ENCODE results near the gene ARHGAP15. TPM values are rescaled to one million over a fixed set of nuclear protein-coding genes. Genes with fewer than 3 reads are reported as not detected.
"Not testable (repeated sequence)": the region's sequence is repeated elsewhere in the genome, so short reads cannot be mapped to it uniquely, and the experiment has no call there.

Gene ARHGAP15
- total and polyA plus RNA-seq, 3 experiments from 2014 or later: 41.3 to 328 (median 41.4) TPM

- H3K4me1 ChIP-seq (ENCODE audit: insufficient read depth, low read length); CTCF ChIA-PET; H3K36me3 ChIP-seq (ENCODE audit: insufficient read depth, low read length); H3K9me3 ChIP-seq (ENCODE audit: low read length); H3K27ac Mint-ChIP-seq; H3K27me3 Mint-ChIP-seq; H3K4me3 ChIP-seq (ENCODE audit: low read length); H3K9me3 Mint-ChIP-seq; H3K27ac ChIP-seq (ENCODE audit: low read depth, low read length); H3K4me3 Mint-ChIP-seq; H3K27me3 ChIP-seq (ENCODE audit: insufficient read depth, low read length, poor library complexity, severe bottlenecking); POLR2A ChIA-PET; DNase-seq; H3K36me3 Mint-ChIP-seq: not testable (repeated sequence)
- peaks cover 10 to 22% (median 15%) of the 10 kb centered on the region in 3 donors for H3K4me1 Mint-ChIP-seq
These were observed 39.7 kb upstream of the ARHGAP15 start for GRCh38 chr2:143089520-143089919.

- Histone ChIP-seq H3K36me3 (ENCODE audit: insufficient read depth, low read length) (no peaks in the 10 kb centered on the region), H3K4me3 (ENCODE audit: low read length) (no peak overlapping the region), H3K27me3 (ENCODE audit: insufficient read depth, low read length, poor library complexity, severe bottlenecking) (no peaks in the 10 kb centered on the region), H3K27ac (ENCODE audit: low read depth, low read length) (no peak overlapping the region), H3K9me3 (ENCODE audit: low read length) (no peaks in the 10 kb centered on the region), H3K4me1 (ENCODE audit: insufficient read depth, low read length) (peaks cover 15% of the 10 kb centered on the region)
- Mint-ChIP-seq H3K27ac (peak overlapping the region in 7 of 8 donors; percentile 48 to 84 (median 74)), H3K36me3 (no peaks in the 10 kb centered on the region), H3K27me3 (no peaks in the 10 kb centered on the region), H3K9me3 (no peaks in the 10 kb centered on the region), H3K4me1 (peaks cover 10 to 28% (median 16%) of the 10 kb centered on the region in 3 donors), H3K4me3 (peak overlapping the region in 5 of 7 donors; percentile 4 to 51 (median 36))
- ChIA-PET CTCF (interaction anchor here (0.8 to 5.3 kb wide), 21 partner anchors 10 to 168 kb away, joined by 3 to 70 read pairs (median 5); no protein-coding TSS in a partner anchor), POLR2A (interaction anchor here (0.7 to 1.6 kb wide), 4 partner anchors 10 to 151 kb away, joined by 3 to 5 read pairs (median 3); no protein-coding TSS in a partner anchor)
- DNase-seq: peak; percentile 41 to 75 (median 58)
These were observed 18.3 kb upstream of the ARHGAP15 start for GRCh38 chr2:143110758-143111428.

DNA sequence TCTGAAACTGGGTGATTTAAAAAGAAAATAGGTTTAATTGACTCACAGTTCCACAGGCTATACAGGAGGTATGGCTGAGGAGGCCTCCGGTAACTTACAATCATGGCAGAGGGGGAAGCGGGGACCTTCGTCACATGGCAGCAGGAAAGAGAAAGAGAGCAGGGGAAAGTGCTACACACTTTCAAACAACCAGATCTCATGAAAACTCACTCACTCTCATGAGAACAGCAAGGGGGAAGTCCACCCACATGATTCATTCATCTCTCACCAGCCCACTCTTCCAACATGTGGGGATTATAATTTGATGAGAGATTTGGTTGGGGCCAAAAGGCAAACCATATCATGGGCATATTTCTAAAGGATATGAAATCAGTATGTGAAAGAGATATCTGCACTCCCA is 12.0 kb upstream of the ARHGAP15 start:
- Histone ChIP-seq H3K27ac (ENCODE audit: low read depth, low read length) (no peak overlapping the region), H3K27me3 (ENCODE audit: insufficient read depth, low read length, poor library complexity, severe bottlenecking) (no peaks in the 10 kb centered on the region), H3K36me3 (ENCODE audit: insufficient read depth, low read length) (no peaks in the 10 kb centered on the region), H3K9me3 (ENCODE audit: low read length) (no peaks in the 10 kb centered on the region), H3K4me1 (ENCODE audit: insufficient read depth, low read length) (peaks cover 26% of the 10 kb centered on the region), H3K4me3 (ENCODE audit: low read length) (no peak overlapping the region)
- Mint-ChIP-seq H3K4me3 (no peak overlapping the region), H3K27me3 (peaks cover 0 to 7% of the 10 kb centered on the region in 2 donors), H3K9me3 (no peaks in the 10 kb centered on the region), H3K27ac (peak overlapping the region in 1 of 8 donors; percentile 63), H3K4me1 (peaks cover 2 to 18% (median 10%) of the 10 kb centered on the region in 3 donors), H3K36me3 (peaks cover 0 to 17% (median 2%) of the 10 kb centered on the region in 3 donors)
- CTCF ChIA-PET: no interaction called here
- POLR2A ChIA-PET: no interaction called here
- DNase-seq: no peak

DNA sequence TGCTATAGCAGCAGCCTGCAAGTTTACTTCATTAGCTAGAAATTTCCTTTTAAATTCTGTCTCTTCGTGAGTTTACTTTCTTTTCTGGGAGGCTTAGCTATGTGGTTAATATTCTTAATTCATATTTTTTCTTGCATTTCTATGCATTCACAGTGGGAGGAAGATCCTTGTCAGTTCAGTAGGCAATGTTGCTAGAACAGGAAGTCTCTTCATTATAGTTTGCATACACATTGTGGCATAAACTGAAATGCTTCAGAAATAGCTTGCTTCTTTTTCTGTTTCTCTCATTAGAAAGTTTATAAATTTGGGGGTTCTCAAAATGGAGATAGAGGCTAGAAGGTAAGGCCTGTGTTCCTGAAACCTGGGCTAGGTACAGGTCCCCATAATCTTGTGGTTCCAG is 8.1 kb upstream of the ARHGAP15 start:
- Histone ChIP-seq H3K36me3 (ENCODE audit: insufficient read depth, low read length) (no peaks in the 10 kb centered on the region), H3K9me3 (ENCODE audit: low read length) (no peaks in the 10 kb centered on the region), H3K4me1 (ENCODE audit: insufficient read depth, low read length) (peaks cover 48% of the 10 kb centered on the region), H3K27me3 (ENCODE audit: insufficient read depth, low read length, poor library complexity, severe bottlenecking) (no peaks in the 10 kb centered on the region), H3K4me3 (ENCODE audit: low read length) (no peak overlapping the region), H3K27ac (ENCODE audit: low read depth, low read length) (no peak overlapping the region)
- Mint-ChIP-seq H3K4me3 (peak overlapping the region in 1 of 7 donors; percentile 1), H3K27me3 (peaks cover 0 to 7% of the 10 kb centered on the region in 2 donors), H3K9me3 (no peaks in the 10 kb centered on the region), H3K36me3 (peaks cover 0 to 17% (median 2%) of the 10 kb centered on the region in 3 donors), H3K27ac (peak overlapping the region in 1 of 8 donors; percentile 72), H3K4me1 (peaks cover 0 to 4% (median 0%) of the 10 kb centered on the region in 3 donors)
- ChIA-PET POLR2A (interaction anchor here (0.7 kb wide), 1 partner anchor 10 kb away, joined by 3 read pairs; no protein-coding TSS in a partner anchor), CTCF (interaction anchor here (1.0 to 1.7 kb wide), 3 partner anchors 9 to 138 kb away, joined by 3 to 5 read pairs (median 5); no protein-coding TSS in a partner anchor)
- DNase-seq: no peak

- POLR2A ChIA-PET: interaction anchor here (0.6 kb wide), 1 partner anchor 10 kb away, joined by 5 read pairs; no protein-coding TSS in a partner anchor
- H3K4me1 ChIP-seq (ENCODE audit: insufficient read depth, low read length): peaks cover 57% of the 10 kb centered on the region
- H3K36me3 ChIP-seq (ENCODE audit: insufficient read depth, low read length): no peaks in the 10 kb centered on the region
- no peak overlapping the region for H3K27ac Mint-ChIP-seq
- no peaks in the 10 kb centered on the region for H3K9me3 ChIP-seq (ENCODE audit: low read length)
- H3K4me3 ChIP-seq (ENCODE audit: low read length): no peak overlapping the region
- H3K27me3 ChIP-seq (ENCODE audit: insufficient read depth, low read length, poor library complexity, severe bottlenecking): no peaks in the 10 kb centered on the region
- no peaks in the 10 kb centered on the region for H3K9me3 Mint-ChIP-seq
- peaks cover 2 to 9% (median 5%) of the 10 kb centered on the region in 3 donors for H3K4me1 Mint-ChIP-seq
- CTCF ChIA-PET: interaction anchor here (3.1 kb wide), 1 partner anchor 137 kb away, joined by 14 read pairs; no protein-coding TSS in a partner anchor
- no peak overlapping the region for H3K27ac ChIP-seq (ENCODE audit: low read depth, low read length)
- H3K4me3 Mint-ChIP-seq: no peak overlapping the region
- peaks cover 0 to 5% of the 10 kb centered on the region in 2 donors for H3K27me3 Mint-ChIP-seq
- H3K36me3 Mint-ChIP-seq: peaks cover 0 to 17% (median 2%) of the 10 kb centered on the region in 3 donors
- DNase-seq: no peak
These were observed 7.3 kb upstream of the ARHGAP15 start for GRCh38 chr2:143121957-143122356.

GRCh38 chr2:143123911-143124310 is 5.3 kb upstream of the ARHGAP15 start:
- H3K4me1 ChIP-seq (ENCODE audit: insufficient read depth, low read length): peaks cover 70% of the 10 kb centered on the region
- no peaks in the 10 kb centered on the region for H3K9me3 ChIP-seq (ENCODE audit: low read length)
- H3K4me1 Mint-ChIP-seq: peaks cover 13 to 28% (median 19%) of the 10 kb centered on the region in 3 donors
- ChIA-PET CTCF (interaction anchor here (2.0 to 3.1 kb wide), 3 partner anchors 37 to 135 kb away, joined by 7 to 14 read pairs (median 8); no protein-coding TSS in a partner anchor), POLR2A (no interaction called here)
- peaks cover 0 to 2% of the 10 kb centered on the region in 2 donors for H3K27me3 Mint-ChIP-seq
- H3K27ac ChIP-seq (ENCODE audit: low read depth, low read length): no peak overlapping the region
- DNase-seq: no peak
- no peaks in the 10 kb centered on the region for H3K9me3 Mint-ChIP-seq
- H3K27me3 ChIP-seq (ENCODE audit: insufficient read depth, low read length, poor library complexity, severe bottlenecking): no peaks in the 10 kb centered on the region
- H3K36me3 ChIP-seq (ENCODE audit: insufficient read depth, low read length): no peaks in the 10 kb centered on the region
- H3K27ac Mint-ChIP-seq: no peak overlapping the region
- no peak overlapping the region for H3K4me3 Mint-ChIP-seq
- H3K36me3 Mint-ChIP-seq: peaks cover 0 to 9% (median 0%) of the 10 kb centered on the region in 3 donors
- no peak overlapping the region for H3K4me3 ChIP-seq (ENCODE audit: low read length)

GRCh38 chr2:143124445-143124844 is 4.8 kb upstream of the ARHGAP15 start:
- H3K36me3 ChIP-seq (ENCODE audit: insufficient read depth, low read length): no peaks in the 10 kb centered on the region
- H3K4me3 ChIP-seq (ENCODE audit: low read length): no peak overlapping the region
- Mint-ChIP-seq H3K4me1 (peaks cover 14 to 25% (median 24%) of the 10 kb centered on the region in 3 donors), H3K4me3 (peak overlapping the region in 4 of 7 donors; percentile 17 to 69 (median 33)), H3K9me3 (no peaks in the 10 kb centered on the region), H3K27ac (peak overlapping the region in 3 of 8 donors; percentile 47 to 87 (median 72)), H3K27me3 (peaks cover 0 to 2% of the 10 kb centered on the region in 2 donors), H3K36me3 (peaks cover 0 to 9% (median 1%) of the 10 kb centered on the region in 3 donors)
- peaks cover 70% of the 10 kb centered on the region for H3K4me1 ChIP-seq (ENCODE audit: insufficient read depth, low read length)
- POLR2A ChIA-PET: interaction anchor here (1.0 kb wide), 1 partner anchor 37 kb away, joined by 3 read pairs; no protein-coding TSS in a partner anchor
- H3K27ac ChIP-seq (ENCODE audit: low read depth, low read length): no peak overlapping the region
- CTCF ChIA-PET: interaction anchor here (2.0 to 3.1 kb wide), 3 partner anchors 36 to 135 kb away, joined by 7 to 14 read pairs (median 8); no protein-coding TSS in a partner anchor
- H3K27me3 ChIP-seq (ENCODE audit: insufficient read depth, low read length, poor library complexity, severe bottlenecking): no peaks in the 10 kb centered on the region
- DNase-seq: no peak
- H3K9me3 ChIP-seq (ENCODE audit: low read length): no peaks in the 10 kb centered on the region

DNA sequence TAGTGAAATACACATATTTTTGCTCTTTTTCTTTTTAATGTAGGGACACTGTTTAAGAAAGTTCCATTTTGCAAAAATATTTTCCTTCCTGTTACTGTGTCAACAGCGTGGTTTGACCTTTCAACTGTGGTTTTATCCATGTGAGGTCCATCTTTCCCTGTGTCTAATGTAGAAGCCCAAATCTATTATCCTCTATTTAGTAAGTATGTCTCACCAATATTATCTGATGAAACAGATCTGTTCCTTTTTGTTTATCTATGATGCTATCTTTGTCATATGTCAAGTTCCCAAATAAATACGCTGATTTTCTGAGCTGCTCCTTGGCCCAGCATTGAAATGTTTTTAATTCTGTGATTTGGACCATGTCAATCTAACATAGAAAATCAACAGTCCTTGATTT is 3.5 kb upstream of the ARHGAP15 start:
- H3K4me1 ChIP-seq (ENCODE audit: insufficient read depth, low read length): peaks cover 64% of the 10 kb centered on the region

More for the DNA sequence above, 3.5 kb upstream of the ARHGAP15 start:
- Mint-ChIP-seq H3K27me3 (no peaks in the 10 kb centered on the region), H3K27ac (peak overlapping the region in 7 of 8 donors; percentile 49 to 87 (median 79)), H3K4me3 (peak overlapping the region in 4 of 7 donors; percentile 12 to 67 (median 31)), H3K9me3 (no peaks in the 10 kb centered on the region), H3K36me3 (peaks cover 0 to 5% (median 0%) of the 10 kb centered on the region in 3 donors), H3K4me1 (peaks cover 16 to 30% (median 24%) of the 10 kb centered on the region in 3 donors)
- CTCF ChIA-PET: interaction anchor here (0.9 to 2.0 kb wide), 5 partner anchors 8 to 133 kb away, joined by 3 to 12 read pairs (median 4); no protein-coding TSS in a partner anchor
- DNase-seq: no peak
- Histone ChIP-seq H3K27me3 (ENCODE audit: insufficient read depth, low read length, poor library complexity, severe bottlenecking) (no peaks in the 10 kb centered on the region), H3K9me3 (ENCODE audit: low read length) (no peaks in the 10 kb centered on the region), H3K4me3 (ENCODE audit: low read length) (no peak overlapping the region), H3K27ac (ENCODE audit: low read depth, low read length) (no peak overlapping the region), H3K36me3 (ENCODE audit: insufficient read depth, low read length) (no peaks in the 10 kb centered on the region)
- POLR2A ChIA-PET: no interaction called here

Measured in CD8-positive, alpha-beta memory T cell (primary cell).